HFF-Myc (cell line): ENCODE results near the gene SLC29A3.

Experiments
- DNase-seq: peaks from one replicate; pipeline ENCODE4 v3.0.0-alpha.2; 2011; ENCODE audit warnings: low read depth; ENCODE audit errors: extremely low read depth
- H3K4me3 ChIP-seq: replicated peaks from 2 replicates; pipeline ENCODE4 v1.5.1; 2011; ENCODE audit warnings: low read depth, mild to moderate bottlenecking, control low read depth, low read length
- TF ChIP-seq, protein P1 (sequence below): IDR thresholded peaks from 2 replicates; pipeline ENCODE4 v1.5.1; 2012; ENCODE audit warnings: mild to moderate bottlenecking, low read depth, low read length, control low read depth; ENCODE audit errors: missing control alignments

Gene SLC29A3

DNA sequence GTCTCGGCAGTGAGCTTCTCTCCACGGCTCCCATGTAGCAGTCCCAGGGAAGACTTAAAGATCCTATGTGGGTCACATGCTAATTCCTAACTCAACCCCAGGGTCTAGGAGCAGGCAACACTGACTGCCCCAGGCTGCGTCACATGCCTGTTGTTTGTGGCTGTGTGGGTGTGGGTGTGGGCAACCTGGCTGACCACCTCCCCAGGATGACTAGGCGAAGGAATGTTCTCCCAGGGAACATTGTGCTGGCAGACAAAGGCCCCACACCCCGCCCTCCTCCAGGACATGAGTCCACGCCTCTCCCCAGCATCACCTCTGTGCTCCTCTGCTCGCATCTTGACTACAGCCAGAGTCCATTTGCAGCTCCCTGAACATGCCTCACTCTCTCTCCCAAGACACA is 30.3 kb downstream of the SLC29A3 start:
- H3K4me3 ChIP-seq = no peak overlapping the region
- DNase-seq = no peak
- TF ChIP-seq, protein P1, sequence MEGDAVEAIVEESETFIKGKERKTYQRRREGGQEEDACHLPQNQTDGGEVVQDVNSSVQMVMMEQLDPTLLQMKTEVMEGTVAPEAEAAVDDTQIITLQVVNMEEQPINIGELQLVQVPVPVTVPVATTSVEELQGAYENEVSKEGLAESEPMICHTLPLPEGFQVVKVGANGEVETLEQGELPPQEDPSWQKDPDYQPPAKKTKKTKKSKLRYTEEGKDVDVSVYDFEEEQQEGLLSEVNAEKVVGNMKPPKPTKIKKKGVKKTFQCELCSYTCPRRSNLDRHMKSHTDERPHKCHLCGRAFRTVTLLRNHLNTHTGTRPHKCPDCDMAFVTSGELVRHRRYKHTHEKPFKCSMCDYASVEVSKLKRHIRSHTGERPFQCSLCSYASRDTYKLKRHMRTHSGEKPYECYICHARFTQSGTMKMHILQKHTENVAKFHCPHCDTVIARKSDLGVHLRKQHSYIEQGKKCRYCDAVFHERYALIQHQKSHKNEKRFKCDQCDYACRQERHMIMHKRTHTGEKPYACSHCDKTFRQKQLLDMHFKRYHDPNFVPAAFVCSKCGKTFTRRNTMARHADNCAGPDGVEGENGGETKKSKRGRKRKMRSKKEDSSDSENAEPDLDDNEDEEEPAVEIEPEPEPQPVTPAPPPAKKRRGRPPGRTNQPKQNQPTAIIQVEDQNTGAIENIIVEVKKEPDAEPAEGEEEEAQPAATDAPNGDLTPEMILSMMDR = no peak

DNA sequence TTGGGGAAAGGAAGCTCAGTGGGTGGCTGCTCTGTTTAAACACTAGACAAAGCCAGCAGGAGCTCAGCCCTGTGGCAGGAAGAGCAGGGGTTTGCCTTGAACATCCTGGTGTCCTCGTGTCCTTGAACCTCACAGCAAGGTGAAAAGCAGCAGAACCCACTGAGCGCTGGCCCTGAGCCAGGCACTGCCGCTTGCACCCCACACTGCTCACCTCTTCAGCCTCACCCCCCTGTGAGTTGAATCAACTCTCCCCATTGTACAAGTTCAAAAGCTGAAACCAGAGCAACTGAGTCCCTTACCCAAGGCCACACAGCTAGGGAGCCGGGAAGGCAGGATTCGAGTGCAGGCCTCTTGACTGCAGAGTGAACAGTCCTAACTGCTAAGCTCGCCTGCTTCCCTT is 32.0 kb downstream of the SLC29A3 start:
- TF ChIP-seq, protein P1 = no peak
- no peak for DNase-seq
- H3K4me3 ChIP-seq = no peak overlapping the region

DNA sequence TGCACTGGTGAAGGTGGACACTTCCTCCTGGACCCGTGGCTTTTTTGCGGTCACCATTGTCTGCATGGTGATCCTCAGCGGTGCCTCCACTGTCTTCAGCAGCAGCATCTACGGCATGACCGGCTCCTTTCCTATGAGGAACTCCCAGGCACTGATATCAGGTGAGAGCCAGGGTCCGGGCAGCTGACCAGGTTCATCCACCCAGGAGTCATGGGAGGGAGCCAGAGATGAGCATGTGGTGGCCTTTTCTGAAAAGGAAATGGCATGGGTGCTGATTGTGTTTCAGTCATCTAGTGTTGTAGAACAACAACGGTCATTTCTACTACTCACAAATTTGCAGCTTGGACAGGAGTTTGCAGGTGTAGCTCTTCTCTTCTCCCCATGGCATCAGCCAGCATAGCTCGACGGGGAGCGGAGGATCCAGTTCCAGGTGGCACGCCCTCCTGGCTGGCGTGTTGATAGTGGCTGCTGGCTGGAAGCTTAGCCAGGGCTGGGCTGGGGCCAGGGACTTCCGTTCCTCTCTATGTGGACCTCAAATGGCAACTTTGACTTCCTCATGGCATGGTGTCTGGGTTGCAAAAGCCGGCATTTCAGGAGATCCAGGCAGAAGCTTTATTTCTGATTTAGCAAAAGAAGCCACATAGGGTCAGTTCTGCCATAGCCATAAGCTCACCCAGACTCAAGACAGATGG is 32.7 kb downstream of the SLC29A3 start:
- H3K4me3 ChIP-seq = no peak overlapping the region
- TF ChIP-seq, protein P1 = no peak
- no peak for DNase-seq

DNA sequence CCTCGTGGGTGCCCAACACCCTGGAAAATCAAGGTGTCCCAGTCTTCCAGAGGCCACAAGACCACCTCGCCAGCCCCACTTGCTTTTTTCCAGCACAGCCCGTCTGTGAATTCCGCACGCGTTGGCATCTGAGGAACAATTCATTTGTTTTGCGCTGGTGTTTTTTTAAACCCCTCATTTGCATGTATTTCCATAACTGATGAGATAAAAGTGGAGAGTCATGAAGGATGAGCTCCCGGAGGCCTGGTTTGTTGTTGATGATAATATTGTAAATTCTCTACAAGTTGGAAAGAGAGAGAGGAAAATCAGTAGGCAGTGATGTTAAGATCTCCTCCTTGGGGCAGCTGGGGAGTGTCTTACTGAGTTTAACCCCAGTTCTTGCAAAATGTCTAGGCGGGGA is 34.6 kb downstream of the SLC29A3 start:
- TF ChIP-seq, protein P1 = no peak
- DNase-seq = no peak

DNA sequence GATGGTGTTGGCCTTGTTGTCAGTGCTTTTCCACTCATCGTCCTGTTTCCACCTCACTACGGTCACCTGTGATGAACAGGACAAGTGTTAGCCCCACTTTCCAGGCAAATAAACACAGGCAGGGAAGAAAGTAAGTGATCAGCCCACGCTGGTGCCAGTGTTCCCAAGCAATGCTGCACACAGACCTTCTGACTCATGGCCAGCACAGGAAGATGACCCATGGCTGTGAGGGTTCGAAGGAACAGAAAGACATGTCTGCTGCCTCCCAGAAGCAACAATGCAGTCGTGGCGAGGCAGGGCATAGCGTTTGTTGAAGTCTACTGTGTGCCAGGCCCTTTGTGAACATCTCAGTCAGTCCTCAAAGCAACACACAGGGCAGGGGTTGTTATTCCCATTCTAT is 35.7 kb downstream of the SLC29A3 start:
- H3K4me3 ChIP-seq = no peak overlapping the region
- TF ChIP-seq, protein P1 = no peak
- no peak for DNase-seq

More for the DNA sequence above, 34.6 kb downstream of the SLC29A3 start:
- H3K4me3 ChIP-seq = no peak overlapping the region

DNA sequence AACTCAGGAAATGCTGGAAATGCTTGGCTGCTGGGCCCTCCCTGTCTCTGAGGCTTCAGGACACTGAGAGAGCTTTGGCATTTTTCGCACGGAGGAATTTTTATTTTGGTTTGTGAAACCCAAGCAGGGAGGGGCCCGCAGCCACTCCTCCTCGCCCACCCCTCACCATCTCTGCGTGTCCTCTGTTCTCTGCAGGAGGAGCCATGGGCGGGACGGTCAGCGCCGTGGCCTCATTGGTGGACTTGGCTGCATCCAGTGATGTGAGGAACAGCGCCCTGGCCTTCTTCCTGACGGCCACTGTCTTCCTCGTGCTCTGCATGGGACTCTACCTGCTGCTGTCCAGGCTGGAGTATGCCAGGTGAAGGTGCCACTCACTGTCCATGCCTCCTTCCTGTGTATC is 36.8 kb downstream of the SLC29A3 start:
- TF ChIP-seq, protein P1 = no peak
- no peak overlapping the region for H3K4me3 ChIP-seq
- DNase-seq = no peak

DNA sequence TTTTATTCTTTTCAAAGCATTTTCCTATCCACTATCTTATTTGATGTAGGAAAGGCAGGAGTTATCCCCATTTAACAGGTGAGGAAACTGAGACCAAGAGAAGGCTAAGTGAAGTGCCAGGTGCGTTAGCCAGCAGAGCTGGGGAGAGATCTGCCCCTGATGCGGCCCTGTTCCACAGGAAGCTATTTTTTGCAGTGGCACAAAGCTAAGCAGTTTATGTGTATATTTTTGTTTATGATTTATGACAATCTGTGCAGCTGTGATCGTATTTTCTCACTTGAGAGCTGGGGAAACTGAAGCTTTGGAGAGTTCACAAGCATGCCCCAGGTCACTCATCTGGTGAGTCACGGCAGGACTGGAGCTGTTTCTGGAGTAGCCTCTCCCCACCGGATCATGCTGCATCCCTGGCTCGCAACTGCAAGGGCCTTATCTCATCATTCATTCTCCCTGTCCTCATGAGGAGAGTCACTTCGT is 38.8 kb downstream of the SLC29A3 start:
- no peak overlapping the region for H3K4me3 ChIP-seq
- TF ChIP-seq, protein P1 = no peak
- DNase-seq = no peak
